K562 (cell line): Measurements from ENCODE around the gene TMEFF1. TPM values are rescaled to one million over a fixed set of nuclear protein-coding genes. Genes with fewer than 3 reads are reported as not detected.

Source experiments
- ATAC-seq: fragments of 200-7000 bp; cut with Tn5 transposase; 3 replicates; pipeline ENCODE4 v1.9.1; 2020; ENCODE audit warnings: moderate library complexity
- BruUV-seq: library from RNA; stranded (reverse); fragments of 400-500 nt; replicated peaks from 2 replicates; lab custom pipeline; 2021; lab: Mats Ljungman, UMichigan
- CTCF ChIA-PET: fragments of 300-600 bp; formaldehyde crosslinking; extraction: SDS; loops from one replicate; lab custom pipeline; 2021; ENCODE audit warnings: low intra/inter-chr PET ratio; lab: Yijun Ruan, JAX
- POLR2A ChIA-PET: fragments of 300-600, 350-650 bp; sonication (Branson Sonifier 250); formaldehyde crosslinking; extraction: SDS; loops from one replicate; lab custom pipeline; 2021; ENCODE audit warnings: antibody characterized with exemption, inconsistent platforms; lab: Yijun Ruan, JAX
- DNase-seq, 4 experiments: peaks; one replicate each; pipeline versions ENCODE4 v3.0.0 to v3.0.0-alpha.2; 2011 to 2018; ENCODE audit warnings: low spot score in 3 of 4, mixed read lengths in 3 of 4; ENCODE audit errors: extremely low read depth in 1 of 4
- FAIRE-seq: peaks from 2 replicates; lab custom pipeline; 2011; peaks lifted over from hg19 to GRCh38; lab: Jason Lieb, UNC
- H2AFZ ChIP-seq: 2 replicates; pipeline ENCODE4 v1.6.0; 2011; ENCODE audit warnings: low read depth, low read length, control low read depth, inconsistent platforms
- H3K27ac ChIP-seq: fragments of 200-600 bp; 3 replicates; pipeline ENCODE4 v1.8.0; 2011; ENCODE audit warnings: low read depth, mild to moderate bottlenecking, control low read depth, inconsistent platforms, low read length, moderate library complexity, mixed read lengths; ENCODE audit errors: extremely low read depth
- H3K27me3 ChIP-seq, 2 experiments: fragments of 300-600 bp in 1 of 2; 2 replicates in 1 of 2; 3 replicates in 1 of 2; pipeline versions ENCODE4 v1.6.0 to v1.8.0; 2011; ENCODE audit warnings: inconsistent platforms in 2 of 2, low read length in 2 of 2, mild to moderate bottlenecking in 1 of 2, mixed read lengths in 1 of 2, moderate library complexity in 1 of 2; ENCODE audit not compliant: control insufficient read depth in 2 of 2, insufficient read depth in 2 of 2
- H3K36me3 ChIP-seq: fragments of 300-600 bp; 3 replicates; pipeline ENCODE4 v1.8.0; 2011; ENCODE audit warnings: mild to moderate bottlenecking, low read length, inconsistent platforms; ENCODE audit not compliant: control insufficient read depth, insufficient read depth
- H3K4me1 ChIP-seq, 2 experiments: fragments of 200-600 bp in 1 of 2; replicated peaks in 1 of 2; 2 replicates in 1 of 2; 3 replicates in 1 of 2; pipeline versions ENCODE4 v1.5.1 to v1.8.0; 2011; ENCODE audit warnings: inconsistent platforms in 2 of 2, low read length in 2 of 2, mild to moderate bottlenecking in 1 of 2, mixed read lengths in 1 of 2, moderate library complexity in 1 of 2; ENCODE audit not compliant: control insufficient read depth in 2 of 2, insufficient read depth in 2 of 2
- H3K4me2 ChIP-seq: 2 replicates; pipeline ENCODE4 v1.6.1; 2011; ENCODE audit warnings: low read length, control low read depth, inconsistent platforms, mixed read lengths; ENCODE audit not compliant: insufficient read depth
- H3K4me3 ChIP-seq: fragments of 200-600 bp; sonication (generic), shearing (Covaris generic); 2 replicates; pipeline ENCODE4 v1.5.1; 2016; ENCODE audit warnings: control low read depth, inconsistent platforms
- H3K79me2 ChIP-seq: fragments of 200-600 bp; 3 replicates; pipeline ENCODE4 v1.8.0; 2011; ENCODE audit warnings: low read length, inconsistent platforms; ENCODE audit not compliant: control insufficient read depth, insufficient read depth
- H3K9ac ChIP-seq, 2 experiments: 2 replicates each; pipeline versions ENCODE4 v1.6.0 to v1.6.1; 2011; ENCODE audit warnings: low read depth in 2 of 2, low read length in 2 of 2, control low read depth in 1 of 2, inconsistent platforms in 1 of 2, mild to moderate bottlenecking in 1 of 2, mixed read lengths in 1 of 2; ENCODE audit not compliant: insufficient read depth in 1 of 2
- H3K9me1 ChIP-seq: one replicate; pipeline ENCODE4 v1.6.0; 2011; ENCODE audit warnings: inconsistent platforms, mild to moderate bottlenecking, low read length, moderate library complexity; ENCODE audit not compliant: control insufficient read depth, insufficient read depth
- H3K9me3 ChIP-seq: replicated peaks from 2 replicates; pipeline ENCODE4 v1.5.1; 2011; ENCODE audit warnings: low read depth, low read length, inconsistent platforms; ENCODE audit not compliant: control insufficient read depth, insufficient read depth
- H4K20me1 ChIP-seq: replicated peaks from 2 replicates; pipeline ENCODE4 v1.6.1; 2011; ENCODE audit warnings: low read length, inconsistent platforms, mixed read lengths; ENCODE audit not compliant: control insufficient read depth, insufficient read depth
- ESRRA ChIP-seq: fragments of 450-650 bp; IDR thresholded peaks from 2 replicates; pipeline ENCODE4 v1.6.1; 2014; ENCODE audit warnings: low read depth, mild to moderate bottlenecking, moderate library complexity, borderline replicate concordance
- EWSR1 ChIP-seq: fragments of 450-650 bp; IDR thresholded peaks from 2 replicates; pipeline ENCODE4 v1.6.1; 2018; ENCODE audit warnings: borderline replicate concordance, mild to moderate bottlenecking, low read depth, moderate library complexity; ENCODE audit not compliant: partially characterized antibody
- HNRNPK ChIP-seq: fragments of 200-400 bp; formaldehyde crosslinking; IDR thresholded peaks from one replicate; pipeline ENCODE4 v1.6.1; 2018; ENCODE audit warnings: mild to moderate bottlenecking, low read depth, low read length; ENCODE audit not compliant: poor library complexity, severe bottlenecking
- IRF2 ChIP-seq: sonication (generic); formaldehyde crosslinking; IDR thresholded peaks from 2 replicates; pipeline ENCODE4 v1.8.1; 2022; ENCODE audit warnings: mild to moderate bottlenecking, missing genetic modification reagents
- MYBL2 ChIP-seq, 2 experiments: fragments of 450-650 bp in 1 of 2; sonication (generic) in 1 of 2; formaldehyde crosslinking in 1 of 2; IDR thresholded peaks; 2 replicates each; pipeline versions ENCODE4 v1.6.1 to v1.8.1; 2017 to 2022; ENCODE audit warnings: borderline replicate concordance in 1 of 2, inconsistent platforms in 1 of 2, low read depth in 1 of 2, mild to moderate bottlenecking in 1 of 2, missing genetic modification reagents in 1 of 2, moderate library complexity in 1 of 2
- POLR2AphosphoS5 ChIP-seq: IDR thresholded peaks from 2 replicates; pipeline ENCODE4 v1.6.1; 2011; ENCODE audit warnings: mild to moderate bottlenecking, low read depth, low read length, moderate library complexity; ENCODE audit not compliant: control insufficient read depth, insufficient read depth
- SETDB1 ChIP-seq: IDR thresholded peaks from one replicate; pipeline ENCODE4 v1.6.1; 2012; ENCODE audit warnings: low read length, control low read depth, inconsistent platforms
- SREBF1 ChIP-seq: fragments of 150-350 bp; IDR thresholded peaks from 2 replicates; pipeline ENCODE4 v1.6.1; 2014; ENCODE audit warnings: antibody characterized with exemption, low read depth, low read length, borderline replicate concordance
- ZFP36 ChIP-seq: fragments of 150-350 bp; IDR thresholded peaks from 2 replicates; pipeline ENCODE4 v1.6.1; 2018; ENCODE audit warnings: low read length, low read depth; ENCODE audit not compliant: partially characterized antibody
- ZNF174 ChIP-seq: fragments of 250-450 bp; sonication (Bioruptor Pico); IDR thresholded peaks from 2 replicates; pipeline ENCODE4 v1.4.0; 2020; ENCODE audit warnings: mild to moderate bottlenecking
- ZNF184 ChIP-seq: sonication (generic); formaldehyde crosslinking; IDR thresholded peaks from 2 replicates; pipeline ENCODE4 v1.5.0; 2020; ENCODE audit warnings: missing genetic modification reagents
- ZNF785 ChIP-seq: fragments of 250-450 bp; sonication (Bioruptor Pico); IDR thresholded peaks from 2 replicates; pipeline ENCODE4 v1.4.0; 2020; ENCODE audit warnings: mild to moderate bottlenecking
- WGBS: fragments of 100-300 bp; shearing (Covaris generic); methylation state at CpG from one replicate; pipeline ENCODE4 v1.1.6; 2016; ENCODE audit warnings: low coverage, mixed read lengths; ENCODE audit not compliant: insufficient coverage; ENCODE audit errors: missing lambda C conversion rate; 5-methylcytosine and 5-hydroxymethylcytosine counted together
- in situ Hi-C: fragments of 300-500 bp; cut with MboI; formaldehyde crosslinking; loops from 4 replicates; pipeline ENCODE4 v1.15.0; 2018; ENCODE audit warnings: inconsistent platforms, mixed read lengths
- intact Hi-C: fragments of 100-400 bp; cut with micrococcal nuclease; formaldehyde crosslinking; loops from 2 replicates; pipeline ENCODE4 v1.14.2; 2022
- polyA plus RNA-seq, 8 experiments: library from polyadenylated mRNA; depleted of rRNA in 4 of 8; stranded (reverse) in 5 of 8; unstranded in 3 of 8; fragments of >200 nt; fragmentation: Nextera tagmentation in 2 of 8; fragmentation: Illumina TruSeq in 1 of 8; extraction: Ambion mirVana in 2 of 8; extraction: Trizol in 1 of 8; gene quantifications; 2 replicates each; pipeline versions ENCODE4 v1.2.1 to v1.2.3, GENCODE V29; 2011 to 2014; ENCODE audit warnings: inconsistent platforms in 1 of 8, missing spikeins in 1 of 8
- total RNA-seq, 7 experiments: library from RNA; depleted of rRNA in 6 of 7; stranded (reverse); fragments of >200 nt in 6 of 7; fragmentation: Illumina TruSeq in 2 of 7; extraction: Trizol in 2 of 7; gene quantifications; 2 replicates each; pipeline versions ENCODE4 v1.2.1 to v1.2.3, GENCODE V29; 2011 to 2021; ENCODE audit warnings: low replicate concordance in 1 of 7
- TF ChIP-seq, protein P1 (sequence below): sonication (generic); formaldehyde crosslinking; IDR thresholded peaks from 2 replicates; pipeline ENCODE4 v1.8.1; 2023; ENCODE audit warnings: mild to moderate bottlenecking, missing genetic modification reagents, moderate library complexity
- TF ChIP-seq, protein P2 (sequence below): sonication (generic); formaldehyde crosslinking; IDR thresholded peaks from 2 replicates; pipeline ENCODE4 v1.5.0; 2020; ENCODE audit warnings: missing genetic modification reagents

Gene TMEFF1
- total and polyA plus RNA-seq, 9 of the 15 experiments (the other 6 are each of a cell fraction or from before 2014, with no cell fraction given): 0.07 to 1.1 (median 0.28) TPM; not detected in 2

DNA sequence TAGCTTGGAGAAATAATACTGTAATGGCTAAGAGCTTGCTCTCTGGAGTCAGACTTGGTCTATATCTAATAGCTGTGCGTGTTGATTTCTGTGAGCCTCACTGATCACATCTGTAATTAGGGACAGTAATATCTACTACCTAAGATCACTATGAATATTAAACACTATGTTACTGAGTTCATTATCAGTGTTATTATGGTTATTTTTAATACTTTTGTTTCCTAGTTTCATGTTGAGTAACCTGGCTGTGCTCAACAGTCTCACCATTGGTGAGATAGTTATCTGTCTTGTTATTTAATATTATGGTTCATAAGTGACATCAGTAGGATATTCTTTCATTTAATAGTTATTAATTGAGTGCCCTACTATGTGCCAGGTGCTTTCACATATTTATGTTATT lies 82.5 kb downstream of the TMEFF1 start:
- POLR2A ChIA-PET: interaction anchor here (1.5 kb wide), 1 partner anchor 12 kb away, joined by 5 read pairs; no protein-coding TSS in a partner anchor
- Histone ChIP-seq H4K20me1 (no peaks in the 10 kb centered on the region), H2AFZ (no peak overlapping the region), H3K79me2 (no peaks in the 10 kb centered on the region), H3K27ac (no peak overlapping the region), H3K9me1 (no peaks in the 10 kb centered on the region), H3K4me2 (no peak overlapping the region), H3K27me3 (no peaks in the 10 kb centered on the region), H3K9me3 (no peaks in the 10 kb centered on the region), H3K36me3 (no peaks in the 10 kb centered on the region), H3K4me3 (no peak overlapping the region), H3K9ac (no peak overlapping the region), H3K4me1 (no peaks in the 10 kb centered on the region)
- no peak for TF ChIP-seq HNRNPK
- no peak for TF ChIP-seq MYBL2 (IDR thresholded peaks at IDR 0.05; ENCODE audit: low read depth)
- no peak for TF ChIP-seq MYBL2 (CRISPR knock-in tag; IDR thresholded peaks at IDR 0.05; ENCODE audit: borderline replicate concordance)
- no peak for TF ChIP-seq SETDB1
- no peak for TF ChIP-seq ZNF174 (CRISPR knock-in tag)
- TF ChIP-seq EWSR1: no peak
- TF ChIP-seq, protein P1, sequence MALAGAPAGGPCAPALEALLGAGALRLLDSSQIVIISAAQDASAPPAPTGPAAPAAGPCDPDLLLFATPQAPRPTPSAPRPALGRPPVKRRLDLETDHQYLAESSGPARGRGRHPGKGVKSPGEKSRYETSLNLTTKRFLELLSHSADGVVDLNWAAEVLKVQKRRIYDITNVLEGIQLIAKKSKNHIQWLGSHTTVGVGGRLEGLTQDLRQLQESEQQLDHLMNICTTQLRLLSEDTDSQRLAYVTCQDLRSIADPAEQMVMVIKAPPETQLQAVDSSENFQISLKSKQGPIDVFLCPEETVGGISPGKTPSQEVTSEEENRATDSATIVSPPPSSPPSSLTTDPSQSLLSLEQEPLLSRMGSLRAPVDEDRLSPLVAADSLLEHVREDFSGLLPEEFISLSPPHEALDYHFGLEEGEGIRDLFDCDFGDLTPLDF (CRISPR knock-in tag): no peak
- no peak for TF ChIP-seq ZNF184 (CRISPR knock-in tag)
- no peak for TF ChIP-seq ESRRA
- no peak for TF ChIP-seq ZNF785
- no peak for TF ChIP-seq POLR2AphosphoS5
- TF ChIP-seq SREBF1: no peak
- TF ChIP-seq, protein P2, sequence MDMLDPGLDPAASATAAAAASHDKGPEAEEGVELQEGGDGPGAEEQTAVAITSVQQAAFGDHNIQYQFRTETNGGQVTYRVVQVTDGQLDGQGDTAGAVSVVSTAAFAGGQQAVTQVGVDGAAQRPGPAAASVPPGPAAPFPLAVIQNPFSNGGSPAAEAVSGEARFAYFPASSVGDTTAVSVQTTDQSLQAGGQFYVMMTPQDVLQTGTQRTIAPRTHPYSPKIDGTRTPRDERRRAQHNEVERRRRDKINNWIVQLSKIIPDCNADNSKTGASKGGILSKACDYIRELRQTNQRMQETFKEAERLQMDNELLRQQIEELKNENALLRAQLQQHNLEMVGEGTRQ (CRISPR knock-in tag): no peak
- no peak for TF ChIP-seq IRF2 (CRISPR knock-in tag)
- no peak for TF ChIP-seq ZFP36
- BruUV-seq: no TSS peak
- 6% methylated on average over 1 of the region's 1 CpG for WGBS
- ATAC-seq (no peak), DNase-seq (no peak), FAIRE-seq (no peak)
- in situ Hi-C loops: no loop called here
- intact Hi-C loops: no loop called here
- CTCF ChIA-PET: no interaction called here
